GM18507 (cell line): ENCODE data around the gene IPO4.

Source experiments
- DNase-seq: peaks from one replicate; pipeline ENCODE4 v3.0.0; 2011; ENCODE audit warnings: low read depth; ENCODE audit not compliant: insufficient read length; ENCODE audit errors: extremely low spot score
- FAIRE-seq: peaks from 2 replicates; lab custom pipeline; 2011; peaks lifted over from hg19 to GRCh38; lab: Jason Lieb, UNC

Gene IPO4

DNA sequence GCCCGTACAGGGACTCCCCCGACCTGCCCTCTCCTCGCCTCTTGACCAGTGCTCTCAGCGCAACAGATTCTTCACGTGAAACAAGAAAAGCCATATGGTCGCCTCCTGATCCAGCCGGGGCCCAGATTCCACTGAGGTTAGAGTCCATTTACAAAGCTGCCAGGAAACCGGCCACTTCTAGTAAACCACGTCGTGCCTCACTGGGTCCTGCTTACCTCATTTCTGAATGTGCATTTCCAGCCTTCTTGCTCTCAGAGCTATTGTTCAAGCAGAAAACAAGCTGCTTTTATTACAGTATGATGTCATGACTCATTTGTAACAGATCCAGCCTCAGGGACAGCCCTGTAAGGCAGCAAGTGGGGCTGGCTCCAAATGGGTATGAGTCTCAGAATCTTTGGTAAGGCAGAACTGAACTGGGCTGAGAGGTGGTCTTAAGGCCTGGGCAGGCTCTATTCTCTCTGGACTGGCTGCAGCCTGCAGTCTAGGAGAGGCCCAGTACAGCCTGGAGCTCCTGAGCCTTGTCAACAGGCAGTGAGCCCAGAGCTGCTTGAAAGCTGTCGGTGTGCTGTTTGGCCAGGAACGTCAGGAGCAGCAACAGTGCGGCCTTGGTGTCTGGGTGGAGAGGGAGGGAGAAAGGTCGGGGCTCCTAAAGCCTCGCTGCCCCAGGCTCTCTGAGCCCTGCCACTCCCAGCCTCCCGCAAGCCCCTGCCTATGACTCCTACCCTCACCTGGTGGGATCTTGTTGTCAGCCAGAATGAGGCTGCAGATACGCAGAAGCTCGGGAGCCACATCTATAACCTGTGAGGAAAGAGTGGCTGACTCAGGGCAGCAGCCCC is 8.4 kb downstream of the IPO4 start:
- FAIRE-seq = no peak
- DNase-seq = no peak

DNA sequence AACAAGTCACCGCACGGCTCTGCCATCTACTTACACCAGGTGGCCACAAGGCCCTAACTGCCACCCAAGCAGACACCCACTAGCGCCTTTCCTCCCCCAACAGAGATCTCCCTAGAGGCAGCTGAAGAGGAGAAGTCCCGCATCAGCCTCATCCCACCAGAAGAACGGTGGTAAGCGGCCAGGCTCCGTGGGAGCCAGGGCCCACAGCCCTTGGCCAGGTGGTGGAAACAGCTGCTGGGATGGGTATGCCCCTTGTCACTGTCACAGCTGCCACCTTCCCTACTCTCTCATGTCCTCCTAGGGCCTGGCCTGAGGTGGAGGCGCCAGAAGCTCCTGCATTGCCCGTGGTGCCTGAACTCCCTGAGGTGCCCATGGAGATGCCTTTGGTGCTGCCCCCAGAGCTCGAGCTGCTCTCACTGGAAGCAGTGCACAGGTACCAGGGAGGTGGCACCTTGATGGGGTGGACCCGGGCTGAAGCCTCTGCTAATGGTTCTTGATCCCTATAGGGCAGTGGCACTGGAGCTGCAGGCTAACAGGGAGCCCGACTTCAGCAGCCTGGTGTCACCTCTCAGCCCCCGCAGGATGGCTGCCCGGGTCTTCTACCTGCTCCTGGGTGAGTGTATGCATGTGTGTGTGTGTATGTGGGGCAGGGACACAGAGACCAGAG is 9.2 kb downstream of the IPO4 start:
- no peak for DNase-seq
- no peak for FAIRE-seq

DNA sequence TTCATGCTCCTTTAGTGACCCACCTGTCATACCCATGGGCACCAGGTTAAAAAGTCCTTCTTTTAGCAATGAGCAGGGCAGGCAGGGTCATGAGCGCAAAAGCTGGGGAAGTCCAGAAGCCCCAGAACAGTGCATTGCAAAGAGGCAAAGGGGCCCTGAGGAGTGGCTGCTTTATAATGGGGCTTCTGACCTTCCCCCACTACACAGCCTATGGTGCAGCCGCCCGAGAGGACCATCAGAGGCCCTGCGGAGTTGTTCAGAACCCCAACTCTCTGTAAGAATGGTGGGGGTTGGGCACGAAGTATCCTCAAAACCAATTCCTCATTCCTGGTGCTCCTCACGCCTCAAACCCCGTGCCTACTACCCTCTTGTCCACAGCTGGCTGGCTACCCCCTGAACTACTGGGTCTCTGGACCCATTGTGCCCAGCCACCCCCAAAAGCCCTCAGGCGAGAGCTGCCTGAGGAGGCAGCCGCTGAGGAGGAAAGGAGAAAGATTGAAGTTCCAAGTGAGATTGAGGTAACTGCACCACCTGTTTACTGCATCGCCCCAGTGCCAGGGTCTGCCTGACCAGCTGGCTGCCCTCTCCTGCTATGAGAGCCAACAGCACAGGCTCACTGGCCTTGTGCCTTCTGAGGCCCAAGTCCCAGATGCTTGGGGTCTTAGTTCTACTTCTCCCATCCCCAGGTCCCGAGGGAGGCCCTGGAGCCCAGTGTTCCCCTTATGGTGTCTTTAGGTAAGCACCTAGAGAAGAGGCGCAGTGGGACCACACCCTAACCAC is 10.0 kb downstream of the IPO4 start:
- FAIRE-seq (no peak), DNase-seq (no peak)

DNA sequence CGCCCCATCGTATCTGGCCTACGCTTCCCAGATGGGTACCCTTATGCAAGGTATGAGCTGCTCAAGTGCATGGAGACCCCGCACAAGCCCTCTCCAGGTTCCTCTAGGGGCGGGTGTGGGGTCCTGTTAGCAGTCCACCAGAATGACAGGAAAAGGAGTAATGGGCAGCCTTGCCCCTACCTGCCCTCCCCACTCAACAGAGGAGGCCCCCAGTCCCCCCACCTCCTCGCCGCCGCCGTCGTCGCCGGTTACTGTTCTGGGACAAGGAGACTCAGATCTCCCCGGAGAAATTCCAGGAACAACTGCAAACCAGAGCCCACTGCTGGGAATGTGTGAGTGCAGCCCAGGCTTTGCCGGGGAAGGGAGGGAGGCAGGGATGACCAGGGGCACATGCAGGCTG is 10.7 kb downstream of the IPO4 start:
- FAIRE-seq (no peak), DNase-seq (no peak)

DNA sequence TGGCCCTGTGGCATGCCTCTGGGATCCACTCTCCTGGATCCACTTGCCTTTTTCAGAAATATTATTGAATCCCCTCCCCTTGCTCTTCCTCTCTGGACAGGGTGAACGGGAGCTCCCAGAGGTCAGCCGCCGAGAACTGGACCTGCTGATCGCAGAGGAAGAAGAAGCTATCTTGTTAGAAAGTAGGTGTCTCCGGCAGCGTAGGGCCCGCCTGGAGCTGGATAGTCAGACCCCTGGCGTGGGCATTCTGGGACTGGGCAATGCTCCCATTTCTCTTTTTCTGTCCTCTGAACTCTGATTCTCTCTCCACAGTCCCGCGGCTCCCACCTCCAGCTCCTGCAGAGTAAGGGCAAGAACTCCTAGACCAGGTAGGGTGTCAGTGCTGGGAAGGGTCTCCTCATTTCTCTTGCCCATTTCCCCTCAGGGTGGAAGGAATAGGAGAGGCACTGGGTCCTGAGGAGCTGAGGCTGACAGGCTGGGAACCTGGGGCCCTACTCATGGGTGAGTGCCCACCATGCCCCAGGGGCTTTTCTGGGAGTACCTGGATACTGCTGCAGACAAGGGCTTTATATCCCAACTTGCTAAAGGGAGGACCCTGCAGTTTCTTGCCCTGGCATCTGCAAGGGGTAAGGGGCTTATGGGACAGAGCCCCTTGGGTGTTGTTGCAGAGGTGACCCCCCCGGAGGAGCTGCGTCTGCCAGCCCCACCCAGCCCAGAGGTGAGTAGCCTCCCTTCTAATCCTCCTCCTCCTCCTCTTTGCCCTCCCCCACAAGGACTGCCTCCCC is 11.4 kb downstream of the IPO4 start:
- DNase-seq = no peak
- FAIRE-seq = no peak

DNA sequence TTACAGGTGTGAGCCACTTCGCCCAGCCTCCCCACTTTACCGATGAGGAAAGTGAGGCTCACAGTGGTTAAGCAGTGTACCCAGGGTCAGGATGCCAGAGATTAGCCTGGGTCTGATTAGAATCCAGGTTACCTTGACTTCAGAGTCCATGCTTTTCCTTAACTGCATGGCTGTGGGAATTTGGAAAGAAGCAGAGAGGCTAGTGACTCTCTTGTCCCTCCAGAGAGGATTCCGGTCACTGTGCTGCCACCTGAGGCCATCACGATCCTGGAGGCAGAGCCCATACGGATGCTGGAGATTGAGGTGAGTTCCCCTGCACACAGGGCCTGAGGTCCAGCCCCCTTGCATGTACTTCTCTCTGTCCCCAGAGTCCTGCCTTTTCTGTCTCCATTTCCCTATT is 12.0 kb downstream of the IPO4 start:
- DNase-seq (no peak), FAIRE-seq (no peak)

DNA sequence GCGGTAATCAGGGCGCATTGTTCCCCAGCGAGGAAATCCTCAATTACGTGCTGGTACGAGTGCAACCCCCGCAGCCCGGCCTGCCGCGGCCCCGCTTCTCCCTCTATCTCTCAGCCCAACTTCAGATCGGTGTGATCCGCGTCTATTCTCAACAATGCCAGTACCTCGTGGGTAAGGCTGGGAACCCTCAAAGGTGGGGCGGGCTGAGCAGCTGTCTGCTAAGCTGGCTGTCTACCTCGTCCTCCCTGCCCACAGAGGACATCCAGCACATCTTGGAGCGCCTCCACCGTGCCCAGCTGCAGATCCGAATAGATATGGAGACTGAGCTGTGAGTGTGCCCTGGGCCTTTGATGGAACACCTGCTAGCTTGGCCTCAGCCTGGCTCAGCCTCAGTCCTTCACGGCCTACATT is 15.7 kb downstream of the IPO4 start:
- no peak for FAIRE-seq

DNA sequence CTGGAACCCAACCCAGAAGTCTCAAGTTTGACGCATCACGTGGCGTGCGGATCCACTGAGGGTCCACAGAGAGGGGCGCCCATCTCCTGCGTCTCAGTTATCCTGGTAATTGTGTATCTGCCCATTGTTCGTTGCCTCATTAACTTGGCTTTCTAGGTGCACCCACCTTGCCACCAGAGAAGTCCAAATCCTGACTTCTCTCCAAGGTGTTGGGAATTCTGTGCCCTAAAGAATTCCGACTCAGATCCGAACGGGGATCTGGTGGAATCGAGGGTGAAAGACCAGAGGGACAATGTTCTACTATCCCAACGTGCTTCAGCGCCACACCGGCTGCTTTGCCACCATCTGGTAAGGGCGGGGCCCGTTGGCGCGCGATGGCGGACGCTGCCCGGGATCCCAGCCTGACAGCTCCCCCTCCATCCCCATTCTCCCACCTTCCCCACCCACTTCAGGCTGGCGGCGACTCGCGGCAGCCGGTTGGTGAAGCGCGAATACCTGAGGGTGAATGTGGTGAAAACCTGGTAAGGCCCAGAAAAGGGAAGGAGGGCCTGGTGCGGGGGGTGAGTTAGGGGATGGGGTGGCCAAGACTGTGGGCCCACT is 16.3 kb downstream of the IPO4 start:
- DNase-seq (no peak), FAIRE-seq (no peak)

More for the DNA sequence above, 15.7 kb downstream of the IPO4 start:
- DNase-seq = no peak

DNA sequence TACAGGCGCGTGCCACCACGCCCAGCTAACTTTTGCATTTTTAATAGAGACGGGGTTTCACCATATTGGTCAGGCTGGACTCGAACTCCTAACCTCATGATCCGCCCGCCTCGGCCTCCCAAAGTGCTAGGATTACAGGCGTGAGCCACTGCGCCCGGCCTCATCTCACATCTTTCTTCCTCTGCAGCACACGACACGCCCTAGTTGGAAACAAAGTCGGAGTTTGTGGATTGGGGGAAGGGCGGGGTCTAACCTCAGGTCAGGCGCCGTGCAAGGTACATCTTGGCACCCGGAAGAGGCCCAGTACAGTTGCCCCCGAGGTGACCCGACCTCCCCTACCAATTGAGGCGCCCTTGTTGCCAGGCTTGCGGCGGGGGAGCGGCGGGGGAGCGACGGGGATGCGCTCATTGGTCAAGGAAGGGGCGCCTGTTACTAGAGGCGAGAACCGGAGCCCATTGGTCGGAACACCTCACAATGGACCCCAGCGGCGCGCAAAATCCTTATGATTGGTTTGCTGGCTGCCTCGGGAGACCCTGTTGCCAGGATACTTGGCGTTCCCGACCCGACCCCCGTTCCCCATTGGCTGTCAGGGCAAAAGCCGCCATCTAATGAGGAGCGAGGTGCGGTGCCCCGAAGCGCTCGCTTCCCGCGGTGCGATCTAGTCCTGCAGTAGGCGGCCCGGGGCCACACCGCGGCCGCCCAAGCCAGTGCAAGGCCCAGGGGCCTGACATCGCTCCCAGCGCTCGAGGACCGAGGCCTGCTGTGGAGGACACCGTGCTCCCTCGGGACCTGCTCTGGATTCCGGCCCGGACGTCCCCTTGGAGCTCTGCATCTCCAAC is 17.0 kb downstream of the IPO4 start, which contains the start of gene REC8:
TSS of gene REC8 (plus strand) at position 659 of the 839 bp plus-strand sequence. CDS start 473 bp downstream, outside the sequence.
- DNase-seq = peak; percentile 91
- peak; percentile 94 for FAIRE-seq

DNA sequence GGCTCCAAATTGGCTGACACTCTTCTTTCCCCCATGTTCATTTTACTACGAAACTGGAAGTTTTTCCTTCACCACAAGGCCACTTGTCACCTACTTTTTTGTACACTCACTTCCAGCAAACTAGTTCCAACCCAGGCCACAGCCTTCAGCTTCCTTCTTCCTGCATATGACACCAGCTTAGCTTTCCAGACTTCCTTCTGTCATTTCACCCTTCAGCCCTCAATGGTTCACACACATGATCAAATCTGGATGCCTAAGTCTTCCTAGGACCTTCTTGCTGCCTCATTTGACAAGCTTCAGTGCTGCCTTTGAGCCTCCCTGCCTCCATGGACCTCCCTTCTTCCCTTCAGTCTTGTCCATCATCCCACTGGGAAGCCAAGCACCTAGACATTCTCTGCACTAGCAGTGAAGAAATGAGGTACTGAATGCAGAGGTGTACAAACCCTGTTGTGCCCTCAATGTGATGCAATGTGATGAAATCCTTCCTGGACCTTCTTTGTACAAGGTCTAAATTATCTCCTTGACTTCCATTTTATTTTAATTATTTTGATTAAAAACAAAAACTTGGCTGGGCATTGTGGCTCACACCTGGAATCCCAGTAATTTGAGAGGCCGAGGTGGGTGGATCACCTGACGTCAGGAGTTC is 21.0 kb downstream of the IPO4 start:
- no peak for DNase-seq
- FAIRE-seq = no peak

DNA sequence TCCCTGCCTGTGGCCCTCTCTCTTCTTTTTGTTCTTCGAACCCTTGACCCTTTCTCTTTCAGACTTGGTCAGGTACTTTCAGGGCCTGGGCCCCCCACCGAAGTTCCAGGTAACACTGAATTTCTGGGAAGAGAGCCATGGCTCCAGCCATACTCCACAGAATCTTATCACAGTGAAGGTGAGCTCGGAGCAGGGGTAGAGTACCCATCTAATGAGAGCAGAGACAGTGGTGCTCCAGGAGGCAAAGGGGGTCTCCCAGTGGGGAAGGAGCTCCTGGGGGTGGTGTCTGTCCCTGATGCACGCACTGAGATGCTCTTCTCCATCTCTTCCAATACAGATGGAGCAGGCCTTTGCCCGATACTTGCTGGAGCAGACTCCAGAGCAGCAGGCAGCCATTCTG is 22.8 kb downstream of the IPO4 start:
- DNase-seq (no peak), FAIRE-seq (no peak)

DNA sequence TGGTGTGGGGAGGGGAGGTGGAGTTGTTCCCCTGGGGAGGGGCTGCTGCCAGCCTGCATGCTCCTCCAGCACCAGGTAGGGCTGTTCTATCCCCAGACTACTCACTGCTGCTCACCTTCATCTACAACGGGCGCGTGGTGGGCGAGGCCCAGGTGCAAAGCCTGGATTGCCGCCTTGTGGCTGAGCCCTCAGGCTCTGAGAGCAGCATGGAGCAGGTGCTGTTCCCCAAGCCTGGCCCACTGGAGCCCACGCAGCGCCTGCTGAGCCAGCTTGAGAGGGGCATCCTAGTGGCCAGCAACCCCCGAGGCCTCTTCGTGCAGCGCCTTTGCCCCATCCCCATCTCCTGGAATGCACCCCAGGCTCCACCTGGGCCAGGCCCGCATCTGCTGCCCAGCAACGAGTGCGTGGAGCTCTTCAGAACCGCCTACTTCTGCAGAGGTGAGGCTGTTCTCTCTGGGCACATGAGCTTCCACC is 24.1 kb downstream of the IPO4 start:
- FAIRE-seq = no peak
- DNase-seq = no peak

DNA sequence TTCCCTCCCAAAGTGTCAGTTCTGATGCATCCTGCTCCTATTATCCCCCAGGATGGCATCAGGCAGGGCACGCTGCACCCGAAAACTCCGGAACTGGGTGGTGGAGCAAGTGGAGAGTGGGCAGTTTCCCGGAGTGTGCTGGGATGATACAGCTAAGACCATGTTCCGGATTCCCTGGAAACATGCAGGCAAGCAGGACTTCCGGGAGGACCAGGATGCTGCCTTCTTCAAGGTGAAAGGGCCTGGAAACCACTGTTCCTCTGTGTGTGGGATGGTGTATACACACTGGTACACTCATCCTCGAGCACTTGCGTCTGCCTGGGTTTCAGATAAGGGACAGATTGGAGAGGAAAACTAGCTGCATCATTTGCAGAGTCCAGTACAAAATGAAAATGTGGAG is 26.5 kb downstream of the IPO4 start:
- FAIRE-seq = no peak
- DNase-seq = no peak

DNA sequence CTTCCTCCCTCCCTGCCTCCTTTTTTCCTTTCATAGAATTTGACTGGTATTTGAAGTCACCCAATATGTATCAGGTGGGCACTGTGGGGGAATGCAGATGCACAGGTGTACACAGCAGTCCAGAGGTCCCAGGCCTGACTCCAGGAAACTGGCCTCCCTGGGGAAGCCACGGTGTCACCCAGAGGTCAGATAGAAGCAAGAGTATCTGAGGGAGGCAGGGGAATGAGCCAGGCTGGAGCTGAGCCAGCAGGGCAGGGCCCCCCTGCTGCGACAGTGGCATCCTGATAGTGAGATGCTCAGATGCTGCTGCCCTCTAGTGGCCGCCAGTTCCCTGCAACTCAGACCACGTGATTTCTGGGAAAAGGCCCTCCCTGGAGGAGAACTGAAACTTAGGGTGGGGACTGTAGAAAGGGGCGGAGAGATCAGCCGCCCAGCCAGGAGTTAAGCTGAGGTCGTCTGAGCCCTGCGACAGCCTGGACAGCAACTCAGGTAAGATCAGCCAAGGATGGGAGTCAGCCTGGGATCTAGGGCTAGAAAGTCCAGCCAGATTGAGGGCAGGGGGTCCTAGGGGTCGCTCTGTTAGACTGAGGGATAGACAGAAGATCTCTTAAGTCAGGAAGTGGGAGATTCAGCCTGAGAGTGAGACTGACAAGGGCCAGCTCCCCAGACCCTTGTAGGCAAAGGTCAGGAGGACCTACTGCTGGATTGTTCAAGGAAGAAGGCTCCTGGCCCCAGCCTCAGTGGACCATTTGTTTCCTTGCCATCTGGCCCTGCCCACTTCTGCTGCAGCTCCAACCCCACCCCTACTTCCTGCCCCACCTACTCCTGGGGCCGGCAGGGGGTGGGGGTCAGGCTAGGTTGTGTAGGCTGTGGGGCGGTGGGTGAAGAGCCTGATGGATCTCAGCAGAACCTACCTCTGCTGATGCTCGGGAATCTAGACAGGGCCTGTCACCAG is 27.5 kb downstream of the IPO4 start, which contains the start of gene IRF9:
TSS of gene IRF9 (plus strand) at position 416 of the 955 bp plus-strand sequence. CDS start 880 bp downstream, outside the sequence.
- DNase-seq = peak; percentile 88
- peak; percentile 97 for FAIRE-seq

DNA sequence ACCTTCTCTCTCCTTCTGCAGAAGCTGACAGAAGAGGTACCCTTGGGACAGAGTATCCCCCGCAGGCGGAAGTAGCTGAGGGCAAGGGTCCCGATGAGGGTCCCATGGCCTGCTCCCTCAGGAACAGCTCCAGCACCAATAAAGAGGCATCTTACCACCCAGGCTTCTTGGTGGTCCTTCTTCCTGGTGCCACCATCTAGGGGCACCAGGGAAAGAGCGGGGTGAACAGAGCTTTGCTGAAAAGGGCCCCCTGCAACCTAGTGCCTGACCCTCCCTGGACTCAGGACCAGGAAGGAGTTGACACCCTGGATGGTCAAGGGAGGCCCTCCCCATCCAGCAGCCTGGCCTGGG is 28.1 kb downstream of the IPO4 start:
- FAIRE-seq = no peak

DNA sequence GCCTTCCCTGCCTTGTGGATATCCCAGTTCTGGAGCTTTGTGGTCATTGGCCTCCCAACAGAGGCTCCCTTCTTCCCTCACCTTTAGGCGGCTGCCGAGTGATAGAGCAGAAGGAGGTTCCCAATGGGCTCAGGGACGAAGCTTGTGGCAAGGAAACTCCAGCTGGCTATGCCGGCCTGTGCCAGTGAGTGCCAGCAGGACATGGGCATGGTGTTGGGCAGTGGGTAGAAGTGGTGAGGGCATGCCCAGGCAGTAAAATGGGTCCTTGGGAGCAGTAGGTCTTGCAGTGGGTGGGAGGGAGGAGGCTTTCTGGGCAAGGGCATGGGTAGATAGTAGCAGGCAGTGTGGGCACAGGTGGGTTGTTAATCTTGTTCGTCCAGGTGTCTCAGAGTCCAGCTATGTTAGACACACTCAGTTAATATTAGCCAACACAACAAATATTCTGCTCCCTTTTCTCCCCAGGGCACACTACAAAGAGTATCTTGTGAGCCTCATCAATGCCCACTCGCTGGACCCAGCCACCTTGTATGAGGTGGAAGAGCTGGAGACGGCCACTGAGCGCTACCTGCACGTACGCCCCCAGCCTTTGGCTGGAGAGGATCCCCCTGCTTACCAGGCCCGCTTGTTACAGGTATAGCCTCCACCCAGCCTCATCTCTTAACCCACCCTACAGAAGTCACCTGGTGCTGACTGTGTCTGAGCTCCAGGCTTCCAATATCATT is 28.7 kb downstream of the IPO4 start:
- DNase-seq (no peak), FAIRE-seq (no peak)

More for the DNA sequence above, 28.1 kb downstream of the IPO4 start:
- no peak for DNase-seq
